Measurements from ENCODE around the gene TEX54. TPM values are rescaled to one million over a fixed set of nuclear protein-coding genes. Genes with fewer than 3 reads are reported as not detected.
A peak's percentile ranks its signal among the peaks of the same experiment; 100 is the strongest.

The TEX54 gene
- total and polyA plus RNA-seq, 2 of the 13 experiments (the other 11 are each of a cell fraction or from before 2014, with no cell fraction given) = not detected

- peak; percentile 83 for TF ChIP-seq ZNF800 (CRISPR knock-in tag; IDR thresholded peaks at IDR 0.05)
- no peak for TF ChIP-seq ZSCAN20 (CRISPR knock-in tag; IDR thresholded peaks at IDR 0.05; ENCODE audit: borderline replicate concordance)
- no peak for TF ChIP-seq ZFP37 (CRISPR knock-in tag; IDR thresholded peaks at IDR 0.05; ENCODE audit: borderline replicate concordance)
- no peak for TF ChIP-seq ATF6 (CRISPR knock-in tag; conservative IDR thresholded peaks at IDR 0.05)
- TF ChIP-seq SMC3 (IDR thresholded peaks at IDR 0.05; ENCODE audit: low read length) = no peak
- TF ChIP-seq TFAP4 (IDR thresholded peaks at IDR 0.05; ENCODE audit: borderline replicate concordance, low read depth) = peak; percentile 34; the same call in 1 of the 2 replicates
- peak; percentile 94 for TF ChIP-seq GABPA (IDR thresholded peaks at IDR 0.05; ENCODE audit: low read depth, low read length)
- TF ChIP-seq GABPA (CRISPR knock-in tag; IDR thresholded peaks at IDR 0.05; ENCODE audit: low read depth) = peak; percentile 95
- TF ChIP-seq ZNF451 (CRISPR knock-in tag; IDR thresholded peaks at IDR 0.05) = no peak; the same call in 1 of the 2 replicates
- TF ChIP-seq XRCC5 (optimal IDR thresholded peaks at IDR 0.05; ENCODE audit: low read length) = peak; percentile 72
- TF ChIP-seq ZNF253 (CRISPR knock-in tag; IDR thresholded peaks at IDR 0.05; ENCODE audit: borderline replicate concordance) = no peak
- 0 out of 2 replicates have a peak, but pooled peaks have one; percentile 75 for TF ChIP-seq FIP1L1 (IDR thresholded peaks at IDR 0.05; ENCODE audit: borderline replicate concordance, insufficient read depth, low read depth, low read length)
- 0 out of 2 replicates have a peak, but pooled peaks have one; percentile 33 for TF ChIP-seq ZNF546 (CRISPR knock-in tag; conservative IDR thresholded peaks at IDR 0.05)
- no peak for TF ChIP-seq SCMH1 (CRISPR knock-in tag; IDR thresholded peaks at IDR 0.05; ENCODE audit: borderline replicate concordance)
- no peak for TF ChIP-seq MAFF (IDR thresholded peaks at IDR 0.05; ENCODE audit: low read depth, low read length)
- TF ChIP-seq ZNF432 (CRISPR knock-in tag; IDR thresholded peaks at IDR 0.05; ENCODE audit: borderline replicate concordance) = no peak
- 0 out of 2 replicates have a peak, but pooled peaks have one; percentile 7 for TF ChIP-seq SIX4 (CRISPR knock-in tag; IDR thresholded peaks at IDR 0.05)
- no peak for TF ChIP-seq ZNF281 (CRISPR knock-in tag; IDR thresholded peaks at IDR 0.05; ENCODE audit: borderline replicate concordance)
- no peak for TF ChIP-seq PCBP2 (optimal IDR thresholded peaks at IDR 0.05; ENCODE audit: low read depth, low read length, poor library complexity, severe bottlenecking)
Measured at GRCh38 chr11:62787005-62787759, 45.5 kb downstream of the TEX54 start, which contains the start of gene TMEM179B (continued).
